K562 (cell line): ENCODE measurements around the gene OR5K2. TPM values are rescaled to one million over a fixed set of nuclear protein-coding genes. Genes with fewer than 3 reads are reported as not detected.

ENCODE experiments used
- AFF1 ChIP-seq, 2 experiments: fragments of 450-650 bp; IDR thresholded peaks; 2 replicates each; pipeline ENCODE4 v1.6.1; 2018; ENCODE audit warnings: mild to moderate bottlenecking in 2 of 2, low read depth in 1 of 2; ENCODE audit not compliant: partially characterized antibody in 2 of 2
- ZBTB40 ChIP-seq, 2 experiments: fragments of 450-650 bp in 1 of 2; sonication (generic) in 1 of 2; formaldehyde crosslinking in 1 of 2; IDR thresholded peaks; 2 replicates each; pipeline versions ENCODE4 v1.7.1 to v1.9.0; 2016 to 2022; ENCODE audit warnings: inconsistent platforms in 1 of 2, mild to moderate bottlenecking in 1 of 2, missing genetic modification reagents in 1 of 2
- polyA plus RNA-seq, 8 experiments: library from polyadenylated mRNA; depleted of rRNA in 4 of 8; stranded (reverse) in 5 of 8; unstranded in 3 of 8; fragments of >200 nt; fragmentation: Nextera tagmentation in 2 of 8; fragmentation: Illumina TruSeq in 1 of 8; extraction: Ambion mirVana in 2 of 8; extraction: Trizol in 1 of 8; gene quantifications; 2 replicates each; pipeline versions ENCODE4 v1.2.1 to v1.2.3, GENCODE V29; 2011 to 2014; ENCODE audit warnings: inconsistent platforms in 1 of 8, missing spikeins in 1 of 8
- total RNA-seq, 7 experiments: library from RNA; depleted of rRNA in 6 of 7; stranded (reverse); fragments of >200 nt in 6 of 7; fragmentation: Illumina TruSeq in 2 of 7; extraction: Trizol in 2 of 7; gene quantifications; 2 replicates each; pipeline versions ENCODE4 v1.2.1 to v1.2.3, GENCODE V29; 2011 to 2021; ENCODE audit warnings: low replicate concordance in 1 of 7

Gene OR5K2
- total and polyA plus RNA-seq, 9 of the 15 experiments (the other 6 are each of a cell fraction or from before 2014, with no cell fraction given) = not detected

- TF ChIP-seq ZBTB40 (IDR thresholded peaks at IDR 0.05) = no peak
- TF ChIP-seq ZBTB40 (CRISPR knock-in tag; IDR thresholded peaks at IDR 0.05) = no peak
- no peak for TF ChIP-seq AFF1 (IDR thresholded peaks at IDR 0.05; ENCODE audit: low read depth in 1 of 2, partially characterized antibody in 2 of 2)
These were observed 28.0 kb downstream of the OR5K2 start (continued) for GRCh38 chr3:98525494-98525893.
